ENCODE measurements around the gene AHNAK.
"Not testable (repeated sequence)": the region's sequence is repeated elsewhere in the genome, so short reads cannot be mapped to it uniquely, and the experiment has no call there.

Gene AHNAK

GRCh38 chr11:62463121-62463542 lies 83.5 kb downstream of the AHNAK start:
- no peak for DNase-seq (ENCODE audit: low read depth in 2 of 2)

DNA sequence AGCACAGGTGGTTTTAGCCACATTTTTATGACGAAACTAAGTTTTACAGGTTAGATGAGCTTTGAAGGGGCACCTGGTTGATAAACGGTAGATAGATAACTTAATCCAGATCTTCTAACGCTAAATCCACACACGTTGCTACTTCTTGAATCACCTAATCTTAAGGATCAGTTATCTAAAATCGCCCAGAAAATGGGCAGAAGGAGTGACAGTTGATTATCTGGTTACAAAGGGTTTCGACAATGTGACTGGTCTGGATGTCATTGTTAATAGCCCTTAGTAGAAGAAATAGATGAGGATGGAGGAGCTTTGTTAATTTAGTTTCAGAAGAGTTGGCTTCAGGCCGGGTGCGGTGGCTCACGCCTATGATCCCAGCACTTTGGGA lies 84.1 kb downstream of the AHNAK start:
- DNase-seq (ENCODE audit: low read depth in 2 of 2), result no peak

- DNase-seq (ENCODE audit: low read depth in 2 of 2), result no peak
These were observed 84.7 kb downstream of the AHNAK start for GRCh38 chr11:62461740-62462507.

DNA sequence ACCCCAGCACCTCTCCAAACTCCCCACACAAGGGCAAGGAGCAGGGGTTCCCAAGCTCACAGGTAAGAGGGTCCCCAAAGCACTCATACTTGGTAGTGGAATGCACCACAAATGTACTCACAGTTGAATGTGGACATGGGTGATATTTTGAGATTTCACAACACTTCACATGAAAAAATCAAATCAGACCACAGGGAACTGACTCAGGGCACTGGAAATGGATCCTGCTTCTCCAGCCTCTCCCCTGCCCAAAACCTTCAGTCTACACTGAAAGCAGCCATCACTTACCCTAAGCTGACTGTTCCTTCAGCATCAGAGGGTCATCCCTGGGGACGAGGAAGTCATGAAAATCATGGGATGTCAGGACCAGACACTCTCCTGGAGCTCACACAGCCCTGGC lies 87.5 kb downstream of the AHNAK start:
- no peak for DNase-seq (ENCODE audit: low read depth in 2 of 2)

- no peak for DNase-seq (ENCODE audit: low read depth in 2 of 2)
These were observed 88.2 kb downstream of the AHNAK start for GRCh38 chr11:62458212-62459002.

- no peak for DNase-seq (ENCODE audit: low read depth in 2 of 2)
These were observed 89.1 kb downstream of the AHNAK start for GRCh38 chr11:62457478-62457877.

- no peak for DNase-seq (ENCODE audit: low read depth in 2 of 2)
These were observed 90.0 kb downstream of the AHNAK start for GRCh38 chr11:62456630-62457029.

- DNase-seq (ENCODE audit: low read depth in 2 of 2), result no peak
These were observed 93.7 kb downstream of the AHNAK start for GRCh38 chr11:62452839-62453468.

- DNase-seq (ENCODE audit: low read depth in 2 of 2), result no peak
These were observed 94.3 kb downstream of the AHNAK start for GRCh38 chr11:62452261-62452660.

- DNase-seq (ENCODE audit: low read depth in 2 of 2), result no peak
These were observed 95.4 kb downstream of the AHNAK start for GRCh38 chr11:62451241-62451621.

GRCh38 chr11:62450543-62451240 lies 95.9 kb downstream of the AHNAK start:
- no peak for DNase-seq (ENCODE audit: low read depth in 2 of 2)

DNA sequence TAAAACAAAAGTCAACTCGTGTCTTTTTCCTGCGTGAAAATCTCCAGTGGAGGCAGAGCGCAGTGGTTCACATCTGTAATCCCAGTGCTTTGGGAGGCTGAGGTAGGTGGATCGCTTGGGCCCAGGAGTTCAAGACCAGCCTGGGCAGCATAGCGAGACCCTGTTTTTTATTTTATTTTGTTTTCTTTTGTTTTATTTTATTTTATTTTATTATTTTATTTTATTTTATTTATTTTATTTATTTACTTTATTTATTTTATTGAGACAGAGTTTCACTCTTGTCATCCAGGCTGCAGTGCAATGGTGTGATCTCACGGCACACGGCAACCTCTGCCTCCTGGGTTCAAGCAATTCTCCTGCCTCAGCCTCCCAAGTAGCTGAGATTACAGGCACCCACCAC lies 96.7 kb downstream of the AHNAK start:
- DNase-seq (ENCODE audit: low read depth in 2 of 2), result not testable (repeated sequence)

- no peak for DNase-seq (ENCODE audit: low read depth in 2 of 2)
These were observed 97.2 kb downstream of the AHNAK start for GRCh38 chr11:62449451-62449851.

DNA sequence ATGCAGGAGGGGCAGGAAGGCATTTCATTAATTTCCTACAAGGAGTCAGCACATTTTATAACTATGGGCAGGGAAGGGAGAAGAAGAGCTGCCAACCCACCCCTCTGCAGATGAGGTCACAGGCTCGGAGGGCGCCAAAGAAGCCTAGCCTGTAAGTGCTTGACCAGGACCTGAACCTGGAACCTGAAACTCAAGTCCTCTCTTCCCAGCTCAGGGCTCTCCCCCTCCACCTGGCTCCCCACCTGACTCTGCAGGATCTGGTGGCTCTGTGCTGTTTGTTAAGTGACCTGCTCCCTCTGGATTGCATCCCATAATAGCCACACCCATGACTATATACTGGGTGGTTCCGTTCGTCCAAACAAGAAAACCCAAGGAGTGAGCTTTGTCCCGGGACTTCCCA lies 100.5 kb downstream of the AHNAK start:
- no peak for DNase-seq (ENCODE audit: low read depth in 2 of 2)

- no peak for DNase-seq (ENCODE audit: low read depth in 2 of 2)
These were observed 101.3 kb downstream of the AHNAK start for GRCh38 chr11:62445314-62445740.

GRCh38 chr11:62444835-62445234 lies 101.8 kb downstream of the AHNAK start:
- DNase-seq (ENCODE audit: low read depth in 2 of 2), result no peak

DNA sequence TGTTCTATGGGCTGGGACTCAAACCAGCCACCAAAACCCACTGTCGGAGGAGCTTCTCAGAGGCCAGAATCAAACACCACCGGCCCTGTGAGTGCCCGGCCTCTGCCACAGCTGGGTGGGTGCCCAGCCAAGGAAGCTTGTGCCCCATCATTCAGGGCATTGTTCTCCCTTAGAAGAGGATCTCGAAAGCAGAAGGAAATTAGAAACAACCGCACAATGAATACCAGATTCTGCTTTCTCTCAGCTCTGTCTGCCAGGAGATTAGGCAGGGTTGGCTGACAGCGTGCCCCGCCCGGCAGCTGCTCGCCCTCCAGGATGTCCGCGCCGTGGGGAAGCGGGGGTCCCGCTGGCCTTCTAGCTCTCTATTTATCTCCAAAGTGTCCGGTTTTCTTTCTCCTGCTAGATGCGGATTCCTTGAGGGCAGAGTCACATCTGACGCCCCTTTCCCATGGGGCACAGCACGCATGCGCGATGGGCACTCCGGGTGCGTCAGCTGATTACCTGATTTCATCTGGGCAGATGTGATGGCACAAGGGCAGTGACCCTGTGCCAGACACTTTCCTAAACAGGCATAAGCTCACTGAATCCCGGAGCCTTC lies 102.3 kb downstream of the AHNAK start:
- DNase-seq (ENCODE audit: low read depth in 2 of 2), result peak; percentile 24 to 28

DNA sequence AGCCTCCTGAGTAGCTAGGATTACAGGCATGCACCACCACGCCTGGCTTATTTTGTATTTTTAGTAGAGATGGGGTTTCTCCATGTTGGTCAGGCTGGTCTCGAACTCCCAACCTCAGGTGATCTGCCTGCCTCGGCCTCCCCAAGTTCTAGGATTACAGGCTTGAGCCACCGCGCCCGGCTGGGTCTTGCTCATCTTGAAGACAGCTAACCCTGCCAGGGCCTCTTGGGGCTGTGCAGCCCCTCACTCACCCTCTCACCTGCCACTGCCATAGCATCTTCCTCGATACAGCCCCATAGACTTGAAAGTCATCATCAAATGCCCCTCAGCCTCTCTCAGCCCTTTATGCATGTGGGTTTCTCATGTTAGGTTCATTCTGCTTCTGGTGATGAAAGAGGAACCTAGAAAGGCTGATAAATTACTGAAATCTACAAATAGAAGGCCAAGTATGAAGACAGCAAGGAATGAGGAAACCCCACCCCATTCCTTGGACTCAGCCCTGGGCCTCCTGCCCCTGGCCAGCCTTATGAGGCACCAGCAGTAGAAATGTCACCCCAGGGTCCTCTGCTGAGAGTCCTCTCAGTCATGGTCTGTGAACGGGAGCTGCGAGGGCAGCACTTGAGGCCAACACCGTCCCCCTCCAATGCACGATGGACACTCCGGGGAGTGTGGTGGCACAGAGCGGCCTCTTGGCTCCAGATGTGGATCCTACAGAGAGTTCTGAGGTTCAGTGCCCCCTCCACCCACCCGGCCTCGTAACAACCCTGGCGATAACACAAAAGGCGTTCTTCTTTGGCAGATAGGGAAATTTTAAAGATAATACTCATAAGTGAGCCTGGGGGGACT lies 103.0 kb downstream of the AHNAK start:
- DNase-seq (ENCODE audit: low read depth in 2 of 2), result no peak

GRCh38 chr11:62439785-62440602 lies 106.6 kb downstream of the AHNAK start:
- DNase-seq (ENCODE audit: low read depth in 2 of 2), result no peak

GRCh38 chr11:62438641-62439040 lies 108.0 kb downstream of the AHNAK start:
- DNase-seq (ENCODE audit: low read depth in 2 of 2), result no peak
